Omental fat pad (tissue), 4 donors: ENCODE data around the gene SMARCAL1. TPM values are rescaled to one million over a fixed set of nuclear protein-coding genes. Genes with fewer than 3 reads are reported as not detected.

Source experiments
- ATAC-seq: fragments of 150-250 bp; one replicate; pipeline ENCODE4 v1.9.1; 2016; ENCODE audit warnings: mild to moderate bottlenecking, moderate library complexity; ENCODE audit not compliant: low FRiP score
- DNase-seq: peaks from one replicate; pipeline ENCODE4 v3.0.0-alpha.2; 2019; ENCODE audit warnings: low spot score
- total RNA-seq, 4 donors: library from RNA; depleted of rRNA; stranded (reverse); fragments of >200 nt; gene quantifications; one replicate each; pipeline ENCODE4 v1.1.0, GENCODE V29; 2016
- TF ChIP-seq, protein P1 (sequence below), 3 donors: fragments of 450-650 bp; IDR thresholded peaks; one replicate each; pipeline ENCODE4 v1.5.1; 2016 to 2017; ENCODE audit warnings: antibody characterized with exemption in 3 of 3, mild to moderate bottlenecking in 3 of 3, moderate library complexity in 2 of 3

SMARCAL1 gene
- total RNA-seq, 4 donors from 2014 or later = 11.2 to 31.4 (median 14.5) TPM

GRCh38 chr2:216478791-216479190 is 66.5 kb downstream of the SMARCAL1 start:
- ATAC-seq (no peak), DNase-seq (no peak)
- TF ChIP-seq, protein P1, sequence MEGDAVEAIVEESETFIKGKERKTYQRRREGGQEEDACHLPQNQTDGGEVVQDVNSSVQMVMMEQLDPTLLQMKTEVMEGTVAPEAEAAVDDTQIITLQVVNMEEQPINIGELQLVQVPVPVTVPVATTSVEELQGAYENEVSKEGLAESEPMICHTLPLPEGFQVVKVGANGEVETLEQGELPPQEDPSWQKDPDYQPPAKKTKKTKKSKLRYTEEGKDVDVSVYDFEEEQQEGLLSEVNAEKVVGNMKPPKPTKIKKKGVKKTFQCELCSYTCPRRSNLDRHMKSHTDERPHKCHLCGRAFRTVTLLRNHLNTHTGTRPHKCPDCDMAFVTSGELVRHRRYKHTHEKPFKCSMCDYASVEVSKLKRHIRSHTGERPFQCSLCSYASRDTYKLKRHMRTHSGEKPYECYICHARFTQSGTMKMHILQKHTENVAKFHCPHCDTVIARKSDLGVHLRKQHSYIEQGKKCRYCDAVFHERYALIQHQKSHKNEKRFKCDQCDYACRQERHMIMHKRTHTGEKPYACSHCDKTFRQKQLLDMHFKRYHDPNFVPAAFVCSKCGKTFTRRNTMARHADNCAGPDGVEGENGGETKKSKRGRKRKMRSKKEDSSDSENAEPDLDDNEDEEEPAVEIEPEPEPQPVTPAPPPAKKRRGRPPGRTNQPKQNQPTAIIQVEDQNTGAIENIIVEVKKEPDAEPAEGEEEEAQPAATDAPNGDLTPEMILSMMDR (IDR thresholded peaks at IDR 0.05) = no peak

GRCh38 chr2:216480221-216480620 is 67.9 kb downstream of the SMARCAL1 start:
- no peak for DNase-seq
- no peak for ATAC-seq
- TF ChIP-seq, protein P1 (IDR thresholded peaks at IDR 0.05) = no peak

- ATAC-seq = no peak
- TF ChIP-seq, protein P1 (IDR thresholded peaks at IDR 0.05) = no peak
- DNase-seq = no peak
These were observed 70.4 kb downstream of the SMARCAL1 start for GRCh38 chr2:216482640-216483039.

DNA sequence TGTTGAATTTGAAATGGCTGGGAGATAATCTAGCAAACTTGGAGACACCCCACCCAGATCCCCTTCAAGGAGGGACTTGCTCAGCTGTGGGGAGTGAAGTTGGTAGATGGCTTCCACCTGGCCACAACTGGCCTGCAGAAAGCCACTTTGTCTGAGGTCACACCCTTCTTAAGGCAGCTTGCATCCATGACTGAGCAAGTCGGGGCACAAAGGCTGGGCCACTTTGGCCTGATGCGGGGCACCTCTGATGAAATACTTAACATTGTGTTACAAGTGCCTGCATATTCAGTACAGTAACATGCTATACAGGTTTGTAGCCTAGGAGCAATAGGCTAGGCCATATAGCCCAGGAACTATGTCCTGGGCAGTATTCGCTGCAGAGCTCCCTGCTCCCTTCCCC is 73.0 kb downstream of the SMARCAL1 start:
- DNase-seq = no peak
- TF ChIP-seq, protein P1 (IDR thresholded peaks at IDR 0.05) = no peak
- no peak for ATAC-seq

GRCh38 chr2:216485745-216486144 is 73.5 kb downstream of the SMARCAL1 start:
- ATAC-seq = no peak
- no peak for DNase-seq
- TF ChIP-seq, protein P1 (IDR thresholded peaks at IDR 0.05) = no peak

DNA sequence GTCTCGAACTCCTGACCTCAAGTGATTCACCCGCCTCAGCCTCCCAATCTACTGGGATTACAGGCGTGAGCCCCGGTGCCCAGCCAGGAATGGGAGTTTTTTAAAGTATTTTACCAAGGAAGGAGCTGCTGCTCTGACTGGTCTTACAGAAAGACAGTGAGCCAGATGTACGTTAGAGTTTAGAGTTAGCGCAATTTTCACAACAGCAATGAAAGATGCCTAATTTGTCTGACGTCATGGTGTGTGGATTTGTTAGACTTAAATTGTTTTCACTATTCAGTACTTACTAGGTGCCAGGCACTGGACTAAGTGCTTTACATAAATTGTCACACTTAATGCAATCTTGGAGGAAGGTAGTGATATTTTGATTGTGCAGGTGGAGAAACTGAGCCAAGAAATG is 74.0 kb downstream of the SMARCAL1 start:
- TF ChIP-seq, protein P1 (IDR thresholded peaks at IDR 0.05) = no peak
- DNase-seq (no peak), ATAC-seq (no peak)

- ATAC-seq (no peak), DNase-seq (no peak)
- TF ChIP-seq, protein P1 (IDR thresholded peaks at IDR 0.05) = no peak
These were observed 74.4 kb downstream of the SMARCAL1 start for GRCh38 chr2:216486708-216487107.
